GM12878 (cell line): ENCODE measurements around the gene NOL8. TPM values are rescaled to one million over a fixed set of nuclear protein-coding genes. Genes with fewer than 3 reads are reported as not detected.

Source experiments
- ATF2 ChIP-seq: IDR thresholded peaks from 2 replicates; pipeline ENCODE4 v1.6.1; 2012; ENCODE audit warnings: low read length, inconsistent platforms
- CBX3 ChIP-seq: fragments of 200-600 bp; sonication (generic); IDR thresholded peaks from 2 replicates; pipeline ENCODE4 v1.6.1; 2016; ENCODE audit warnings: low read depth, borderline replicate concordance
- HDGF ChIP-seq: fragments of 450-650 bp; IDR thresholded peaks from 2 replicates; pipeline ENCODE4 v1.6.1; 2016; ENCODE audit warnings: antibody characterized with exemption
- MTA3 ChIP-seq: IDR thresholded peaks from 2 replicates; pipeline ENCODE4 v1.6.1; 2012; ENCODE audit warnings: low read length, inconsistent platforms, borderline replicate concordance
- PRDM15 ChIP-seq: fragments of 450-650 bp; formaldehyde crosslinking; IDR thresholded peaks from 2 replicates; pipeline ENCODE4 v1.4.0; 2020; ENCODE audit warnings: mild to moderate bottlenecking, moderate library complexity
- SMAD1 ChIP-seq: fragments of 450-650 bp; IDR thresholded peaks from 2 replicates; pipeline ENCODE4 v1.6.1; 2018; ENCODE audit warnings: mild to moderate bottlenecking, low read depth; ENCODE audit not compliant: partially characterized antibody
- polyA plus RNA-seq, 11 experiments: library from polyadenylated mRNA; depleted of rRNA in 4 of 11; unstranded in 6 of 11; stranded (reverse) in 5 of 11; fragments of >200 nt; fragmentation: Nextera tagmentation in 4 of 11; fragmentation: Illumina TruSeq in 1 of 11; extraction: Ambion mirVana in 4 of 11; extraction: Trizol in 1 of 11; gene quantifications; 1 replicate in 1 of 11; 2 replicates in 10 of 11; pipeline versions ENCODE4 v1.2.1 to v1.2.3, GENCODE V29; 2011 to 2016; ENCODE audit warnings: inconsistent platforms in 2 of 11, missing spikeins in 2 of 11, low read depth in 1 of 11
- total RNA-seq, 4 experiments: library from RNA; depleted of rRNA in 3 of 4; stranded (reverse); fragments of >200 nt in 3 of 4; fragmentation: Illumina TruSeq in 1 of 4; extraction: Trizol in 1 of 4; gene quantifications; 2 replicates each; pipeline versions ENCODE4 v1.2.1 to v1.2.3, GENCODE V29; 2013 to 2021
- TF ChIP-seq, protein P1 (sequence below): IDR thresholded peaks from 2 replicates; pipeline ENCODE4 v1.6.1; 2011; ENCODE audit warnings: low read depth, low read length, improper control_type of control experiment, borderline replicate concordance

NOL8 gene
- total and polyA plus RNA-seq, 10 of the 15 experiments (the other 5 are each of a cell fraction or from before 2014, with no cell fraction given): 33.6 to 58.6 (median 49.2) TPM

GRCh38 chr9:92293075-92293354 is 32.1 kb downstream of the NOL8 start (continued):
- TF ChIP-seq PRDM15 (CRISPR knock-in tag): no peak
- TF ChIP-seq, protein P1, sequence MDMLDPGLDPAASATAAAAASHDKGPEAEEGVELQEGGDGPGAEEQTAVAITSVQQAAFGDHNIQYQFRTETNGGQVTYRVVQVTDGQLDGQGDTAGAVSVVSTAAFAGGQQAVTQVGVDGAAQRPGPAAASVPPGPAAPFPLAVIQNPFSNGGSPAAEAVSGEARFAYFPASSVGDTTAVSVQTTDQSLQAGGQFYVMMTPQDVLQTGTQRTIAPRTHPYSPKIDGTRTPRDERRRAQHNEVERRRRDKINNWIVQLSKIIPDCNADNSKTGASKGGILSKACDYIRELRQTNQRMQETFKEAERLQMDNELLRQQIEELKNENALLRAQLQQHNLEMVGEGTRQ: no peak
- no peak for TF ChIP-seq ATF2
- no peak for TF ChIP-seq MTA3
- no peak for TF ChIP-seq HDGF
- no peak for TF ChIP-seq SMAD1
- TF ChIP-seq CBX3: no peak
